HCT116 (cell line): ENCODE results near the gene KCNH6. TPM values are rescaled to one million over a fixed set of nuclear protein-coding genes. Genes with fewer than 3 reads are reported as not detected.

Source experiments
- ATAC-seq: fragments of 200-7000 bp; cut with Tn5 transposase; 2 replicates; pipeline ENCODE4 v1.9.1; 2020; ENCODE audit warnings: mild to moderate bottlenecking, moderate library complexity
- BruUV-seq: library from RNA; stranded (reverse); fragments of 400-500 nt; replicated peaks from 2 replicates; lab custom pipeline; 2021; lab: Mats Ljungman, UMichigan
- CTCF ChIA-PET: fragments of 300-600 bp; sonication (Branson Sonifier 250); formaldehyde crosslinking; loops from one replicate; lab custom pipeline; 2021; ENCODE audit warnings: antibody characterized with exemption; lab: Charles Lee
- POLR2A ChIA-PET: fragments of 300-600, 350-600 bp; sonication (Branson Sonifier 250); formaldehyde crosslinking; loops from one replicate; lab custom pipeline; 2021; ENCODE audit warnings: antibody characterized with exemption; lab: Charles Lee
- RAD21 ChIA-PET, 2 experiments: fragments of 300-600 bp; sonication (Branson Sonifier 250); formaldehyde crosslinking; loops; one replicate each; lab custom pipeline; 2023; ENCODE audit warnings: low total read pairs in 2 of 2; ENCODE audit not compliant: uncharacterized antibody in 2 of 2, unreplicated experiment in 2 of 2, low non-redundant PET in 1 of 2; lab: Charles Lee
- DNase-seq: peaks from one replicate; pipeline ENCODE4 v3.0.0-alpha.2; 2010; ENCODE audit warnings: low read depth, low spot score
- H2AFZ ChIP-seq: fragments of 200-600 bp; shearing (Covaris generic), sonication (generic); 2 replicates; pipeline ENCODE4 v1.6.1; 2017; ENCODE audit warnings: low read depth, mixed run types, mixed read lengths, antibody characterized with exemption, low read length; ENCODE audit not compliant: poor library complexity, severe bottlenecking
- H3K27ac ChIP-seq: 2 replicates; pipeline ENCODE4 v1.5.1; 2012; ENCODE audit warnings: low read depth, low read length
- H3K27me3 ChIP-seq: fragments of 200-600 bp; sonication (generic); 2 replicates; pipeline ENCODE4 v1.6.1; 2016; ENCODE audit warnings: mixed run types, low read length, mixed read lengths; ENCODE audit not compliant: insufficient read depth
- H3K36me3 ChIP-seq, 2 experiments: fragments of 200-500 bp in 1 of 2; fragments of 200-600 bp in 1 of 2; sonication (Bioruptor generic) in 1 of 2; sonication (generic) in 1 of 2; 2 replicates each; pipeline versions ENCODE4 v1.5.1 to v1.6.1; 2014 to 2016; ENCODE audit warnings: low read length in 2 of 2, inconsistent platforms in 1 of 2, mixed read lengths in 1 of 2, mixed run types in 1 of 2; ENCODE audit not compliant: insufficient read depth in 2 of 2, control insufficient read depth in 1 of 2
- H3K4me1 ChIP-seq, 2 experiments: fragments of 200-600 bp in 1 of 2; sonication (generic) in 1 of 2; 2 replicates each; pipeline versions ENCODE4 v1.5.1 to v1.6.1; 2012 to 2017; ENCODE audit warnings: low read length in 2 of 2, inconsistent platforms in 1 of 2, mild to moderate bottlenecking in 1 of 2, mixed read lengths in 1 of 2, mixed run types in 1 of 2, moderate library complexity in 1 of 2; ENCODE audit not compliant: insufficient read depth in 2 of 2, control insufficient read depth in 1 of 2
- H3K4me2 ChIP-seq: fragments of 200-600 bp; sonication (generic); 2 replicates; pipeline ENCODE4 v1.6.1; 2017; ENCODE audit warnings: mixed run types, low read length, mixed read lengths
- H3K4me3 ChIP-seq, 2 experiments: fragments of 200-600 bp in 1 of 2; sonication (generic) in 1 of 2; replicated peaks in 1 of 2; 2 replicates each; pipeline ENCODE4 v1.5.1; 2011 to 2016; ENCODE audit warnings: low read length in 2 of 2, control low read depth in 1 of 2, low read depth in 1 of 2, mild to moderate bottlenecking in 1 of 2, mixed read lengths in 1 of 2, mixed run types in 1 of 2
- H3K79me2 ChIP-seq: fragments of 200-600 bp; sonication (generic); 2 replicates; pipeline ENCODE4 v1.6.1; 2017; ENCODE audit warnings: mild to moderate bottlenecking, mixed run types, low read length, moderate library complexity, mixed read lengths; ENCODE audit not compliant: insufficient read depth
- H3K9ac ChIP-seq: fragments of 200-600 bp; sonication (generic); 2 replicates; pipeline ENCODE4 v1.6.1; 2016; ENCODE audit warnings: low read length, mixed read lengths
- H3K9me2 ChIP-seq: fragments of 200-600 bp; sonication (generic), shearing (Covaris generic); 2 replicates; pipeline ENCODE4 v1.6.1; 2017; ENCODE audit warnings: mixed run types, mild to moderate bottlenecking, moderate library complexity; ENCODE audit not compliant: insufficient read depth
- H3K9me3 ChIP-seq, 2 experiments: fragments of 200-500 bp in 1 of 2; fragments of 200-600 bp in 1 of 2; sonication (Bioruptor generic) in 1 of 2; sonication (generic) in 1 of 2; 2 replicates each; pipeline ENCODE4 v1.6.1; 2014 to 2017; ENCODE audit warnings: low read length in 2 of 2, mixed read lengths in 2 of 2, inconsistent platforms in 1 of 2, low read depth in 1 of 2, mild to moderate bottlenecking in 1 of 2, mixed run types in 1 of 2, moderate library complexity in 1 of 2; ENCODE audit not compliant: control insufficient read depth in 1 of 2, insufficient read depth in 1 of 2
- H4K20me1 ChIP-seq: fragments of 200-600 bp; sonication (generic), shearing (Covaris generic); 2 replicates; pipeline ENCODE4 v1.6.1; 2017; ENCODE audit warnings: mixed run types, mild to moderate bottlenecking, moderate library complexity; ENCODE audit not compliant: insufficient read depth
- ATF3 ChIP-seq: IDR thresholded peaks from 2 replicates; pipeline ENCODE4 v1.6.1; 2012
- CEBPB ChIP-seq: IDR thresholded peaks from 2 replicates; pipeline ENCODE4 v1.6.1; 2012; ENCODE audit warnings: low read depth
- EGR1 ChIP-seq: IDR thresholded peaks from 2 replicates; pipeline ENCODE4 v1.6.1; 2012; ENCODE audit warnings: low read depth
- FOSL1 ChIP-seq: IDR thresholded peaks from 2 replicates; pipeline ENCODE4 v1.6.1; 2012; ENCODE audit warnings: low read depth
- intact Hi-C: fragments of 100-400 bp; cut with micrococcal nuclease; formaldehyde crosslinking; loops from 2 replicates; pipeline ENCODE4 v1.10.0; 2022
- total RNA-seq: library from RNA; stranded (reverse); gene quantifications from one replicate; pipeline ENCODE4 v1.2.1, GENCODE V29; 2021; ENCODE audit not compliant: unreplicated experiment

Gene KCNH6
- total RNA-seq, 1 experiment from 2014 or later = not detected

DNA sequence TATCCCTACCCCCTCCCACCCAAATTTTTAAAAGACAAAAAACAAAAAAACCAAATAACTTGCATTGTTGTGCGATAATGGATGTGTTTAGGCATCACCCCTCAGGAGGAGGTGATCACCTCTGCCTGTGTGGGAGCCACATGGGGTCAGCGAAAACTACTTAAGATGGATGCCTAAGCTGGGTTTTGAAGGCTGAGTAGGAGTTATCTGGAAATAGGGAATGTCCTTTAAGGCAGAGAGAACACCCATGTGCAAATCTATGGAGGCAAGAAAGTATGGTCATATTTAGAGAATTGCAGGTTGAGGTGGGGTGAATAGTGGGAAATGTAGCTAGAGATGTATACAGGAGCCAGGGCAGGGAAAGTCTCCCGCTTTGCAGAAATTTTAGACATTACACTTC is 72.0 kb downstream of the KCNH6 start:
- H3K9me2 ChIP-seq = no peaks in the 10 kb centered on the region
- no peak for ATAC-seq
- POLR2A ChIA-PET = interaction anchor here (0.6 kb wide), 1 partner anchor 27 kb away, joined by 4 read pairs; the partner anchor contains the start of gene MAP3K3
- RAD21 ChIA-PET = no interaction called here
- peaks cover 9 to 17% of the 10 kb centered on the region in 2 experiments; a peak in 3 of 4 replicates for H3K36me3 ChIP-seq
- DNase-seq = no peak
- H3K4me1 ChIP-seq = peaks cover 3 to 5% of the 10 kb centered on the region in 2 experiments; a peak in 3 of 4 replicates
- H4K20me1 ChIP-seq = no peaks in the 10 kb centered on the region
- CTCF ChIA-PET = interaction anchor here (2.6 kb wide), 1 partner anchor 17 kb away, joined by 7 read pairs; no protein-coding TSS in a partner anchor
- no peak overlapping the region for H3K27ac ChIP-seq
- H2AFZ ChIP-seq = no peak overlapping the region
- no peaks in the 10 kb centered on the region for H3K9me3 ChIP-seq
- no peak for TF ChIP-seq ATF3
- no peak for TF ChIP-seq CEBPB
- no peak for TF ChIP-seq FOSL1
- TF ChIP-seq EGR1 = no peak
- no peaks in the 10 kb centered on the region for H3K79me2 ChIP-seq
- no peak overlapping the region for H3K4me2 ChIP-seq
- no TSS peak for BruUV-seq
- no peak overlapping the region for H3K4me3 ChIP-seq
- intact Hi-C loops = no loop called here
- H3K27me3 ChIP-seq = no peaks in the 10 kb centered on the region
- no peak overlapping the region for H3K9ac ChIP-seq

Other genes with a start within 250 kb of the KCNH6 start
- gene CYB561, start 77.1 kb upstream of the KCNH6 start, total RNA-seq = 67.6 TPM
- 7.7 TPM for gene ACE, start 46.3 kb upstream of the KCNH6 start, total RNA-seq
- gene DCAF7, start 27.1 kb downstream of the KCNH6 start, total RNA-seq = 144 TPM
- 39.6 TPM for gene TACO1, start 77.5 kb downstream of the KCNH6 start, total RNA-seq
- gene MAP3K3, start 99.1 kb downstream of the KCNH6 start, total RNA-seq = 18.5 TPM
- gene LIMD2, start 176.8 kb downstream of the KCNH6 start, total RNA-seq = 8.4 TPM
- 38.0 TPM for gene STRADA, start 218.4 kb downstream of the KCNH6 start, total RNA-seq